ENCODE data around the gene SLC6A8. TPM values are rescaled to one million over a fixed set of nuclear protein-coding genes. Genes with fewer than 3 reads are reported as not detected.

The SLC6A8 gene
- total RNA-seq (2014; rRNA removed; shearing (Covaris generic)): 33.2 and 61.3 TPM in 2 replicates
- 44.9 and 48.7 TPM in 2 replicates for polyA plus RNA-seq (2015; cell fraction: cytosol; rRNA removed)
- 52.8 and 57.3 TPM in 2 replicates for polyA plus RNA-seq (2015; cell fraction: nucleus; rRNA removed)

DNA sequence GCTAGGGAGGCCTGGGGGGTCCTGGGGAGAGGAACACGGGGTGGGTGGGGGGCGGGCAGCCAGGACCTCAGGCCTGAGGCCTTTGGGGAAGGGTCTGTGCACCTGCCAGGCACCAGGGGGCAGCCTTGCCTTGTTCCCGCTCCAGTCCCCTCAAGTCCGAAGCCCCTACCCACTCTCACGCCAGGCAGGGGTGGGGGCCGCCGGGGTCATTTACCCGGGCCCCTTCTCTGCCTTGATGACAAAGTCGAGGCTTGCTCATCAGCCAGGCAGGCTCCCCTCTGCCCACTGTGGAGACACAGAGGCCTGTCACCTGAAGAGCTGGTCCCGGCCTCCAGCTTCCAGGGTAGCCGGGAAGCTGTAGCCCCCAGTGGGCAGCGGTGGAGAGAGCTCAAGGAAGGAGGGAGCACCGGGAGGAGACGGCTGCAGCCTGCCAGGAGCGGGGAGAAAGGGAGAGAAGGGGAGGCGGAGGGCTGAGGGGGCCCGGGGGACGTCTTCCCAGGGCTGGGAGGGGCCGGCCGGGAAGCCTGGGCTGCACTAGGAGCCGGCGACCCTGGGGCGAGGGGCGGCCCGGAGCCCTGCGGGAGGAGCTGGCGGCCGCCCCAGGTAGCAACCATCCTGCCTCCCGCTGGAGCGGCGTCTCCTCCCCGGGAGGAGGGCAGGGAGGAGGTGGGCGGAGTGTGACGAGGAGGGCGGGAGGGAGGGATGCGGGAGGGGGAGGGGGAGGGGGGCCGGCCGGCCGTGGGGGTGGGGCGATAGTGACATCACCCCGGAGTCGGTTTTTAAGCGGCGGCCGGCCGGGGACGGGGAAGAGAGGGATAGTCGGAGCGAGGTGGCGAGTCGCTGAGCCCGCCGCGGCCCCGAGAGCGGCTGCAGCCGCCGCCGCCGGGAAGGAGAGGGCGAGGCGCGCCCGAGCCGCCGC is at the start of gene SLC6A8:
Gene SLC6A8, plus strand, starts transcription at position 806 of the 919 bp plus-strand sequence. CDS start 649 bp downstream, outside the sequence.
- DNase-seq (ENCODE audit: low read depth): no peak

DNA sequence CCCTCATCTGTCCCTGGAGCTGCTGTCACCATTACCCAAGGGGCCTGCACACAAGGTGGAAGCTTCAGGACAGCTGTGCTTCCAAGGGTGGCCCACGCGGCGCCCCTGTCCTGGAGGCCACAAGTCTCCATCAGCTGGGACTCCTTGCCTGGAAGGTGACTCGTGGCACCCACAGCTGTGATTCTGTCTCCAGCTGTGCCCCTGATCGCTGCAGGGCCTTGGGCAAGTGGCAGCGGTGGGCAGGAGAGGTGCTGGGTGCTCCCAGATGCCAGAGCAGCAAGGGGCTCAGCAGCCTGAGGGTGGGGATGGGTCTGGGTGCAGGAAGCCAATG is 49.7 kb upstream of the SLC6A8 start:
- no peak for DNase-seq (ENCODE audit: low read depth)

DNA sequence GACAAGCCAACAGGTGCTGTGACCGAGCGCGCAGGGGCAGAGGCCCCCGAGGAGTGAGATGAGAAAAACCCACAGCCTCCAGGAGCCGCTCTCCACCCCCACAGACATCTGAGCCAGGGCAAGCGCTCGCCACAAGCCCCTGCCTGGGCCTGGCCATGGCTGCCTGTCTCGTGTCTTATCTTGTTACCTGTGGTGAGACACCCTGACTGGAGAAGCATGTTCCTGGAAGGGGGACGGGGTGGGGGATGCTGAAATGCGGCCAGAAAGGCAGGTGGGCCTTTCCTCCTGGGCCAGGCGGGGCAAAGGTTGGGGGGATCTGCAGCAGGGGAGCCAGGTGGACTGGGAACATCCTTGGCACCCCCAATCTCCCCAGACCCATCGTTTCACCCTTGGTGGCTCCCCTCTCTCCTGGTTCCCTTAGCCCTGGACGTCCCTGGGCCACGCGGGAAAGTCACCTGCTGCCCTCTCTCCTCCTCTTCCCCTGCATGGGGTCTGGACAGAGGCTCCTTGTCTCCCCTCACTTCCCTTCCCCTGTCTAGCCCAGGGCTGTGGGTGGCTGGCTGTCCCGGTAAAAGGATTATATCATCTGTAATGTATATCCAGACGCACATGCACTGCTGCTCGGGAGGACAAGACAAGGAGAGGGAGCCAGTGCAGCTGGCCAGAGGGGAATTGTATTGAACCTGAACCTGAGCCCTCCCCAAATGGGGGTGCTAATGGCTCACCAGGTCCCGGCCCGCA is 49.1 kb upstream of the SLC6A8 start:
- no peak for DNase-seq (ENCODE audit: low read depth)

DNA sequence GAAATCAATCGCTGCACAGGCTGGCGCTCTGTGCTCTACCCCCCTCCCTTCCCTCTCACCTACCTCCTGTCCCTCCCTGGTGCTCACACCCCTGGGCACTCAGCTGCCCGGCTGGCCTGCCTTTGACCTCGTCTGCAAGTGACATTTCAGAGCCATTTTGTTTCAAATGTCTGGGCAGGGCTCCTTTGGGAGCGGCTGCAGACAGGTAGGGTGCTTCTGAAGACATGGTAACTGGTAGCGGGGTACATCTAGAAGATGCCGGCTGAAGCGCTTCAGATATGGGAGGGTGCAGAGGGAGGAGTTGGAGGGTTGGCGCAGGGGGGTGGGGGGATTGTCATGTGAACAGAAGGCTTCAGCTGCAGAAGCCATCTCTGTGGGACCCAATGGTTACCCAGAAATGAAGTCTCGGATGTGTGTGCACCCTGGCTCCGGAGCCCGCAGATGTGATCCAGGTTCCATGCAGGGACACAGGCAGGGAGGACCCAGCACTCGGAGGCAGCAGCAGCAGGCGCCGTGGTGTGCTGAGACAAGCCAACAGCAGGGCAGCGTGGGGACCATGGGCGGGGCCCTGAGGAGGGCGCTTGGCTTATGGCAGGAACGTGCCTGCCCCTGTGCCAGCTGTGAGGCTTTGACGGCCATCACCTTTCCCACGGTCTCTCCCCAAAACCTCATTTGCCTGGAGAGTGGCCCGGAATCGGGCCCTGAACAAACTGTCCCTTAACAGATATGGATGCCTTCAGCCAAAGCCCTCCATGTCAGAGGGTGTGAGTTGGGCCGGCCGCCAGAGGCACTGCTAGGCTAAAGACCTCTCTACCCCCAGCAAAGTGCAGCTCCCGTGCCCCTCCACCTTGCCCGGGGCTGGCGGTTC is 48.3 kb upstream of the SLC6A8 start:
- no peak for DNase-seq (ENCODE audit: low read depth)

DNA sequence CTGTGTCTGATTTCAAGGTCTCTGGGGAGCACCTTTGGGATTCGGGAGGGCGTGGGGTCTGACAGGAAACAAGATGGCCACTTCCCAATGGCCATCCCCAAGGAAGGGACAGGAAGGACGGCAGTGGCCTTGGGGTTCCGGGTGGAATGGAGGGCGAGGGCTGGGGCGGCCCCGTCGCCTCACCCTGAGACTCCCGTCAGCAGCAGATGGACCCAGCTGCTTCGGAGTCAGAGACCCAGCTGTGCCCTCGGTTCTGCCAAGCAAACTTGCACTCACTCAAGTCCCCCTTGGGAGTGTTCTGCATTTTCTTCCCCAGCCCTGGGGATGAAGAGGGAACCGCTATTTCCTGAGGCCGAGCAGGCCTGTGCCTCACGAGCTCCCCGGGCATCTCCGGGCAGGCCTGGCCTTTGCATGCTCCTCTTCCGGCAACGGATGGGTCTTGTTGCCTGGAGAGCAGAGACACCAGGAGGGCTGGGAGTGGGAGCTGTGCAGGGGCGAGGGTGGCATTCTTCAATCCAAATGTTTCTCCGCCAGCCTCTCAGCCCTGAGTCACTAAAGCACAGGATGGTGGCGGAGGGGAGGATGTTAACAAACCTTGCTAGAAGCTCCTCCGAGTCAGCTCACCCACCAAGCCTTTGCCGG is 47.6 kb upstream of the SLC6A8 start:
- DNase-seq (ENCODE audit: low read depth): no peak

DNA sequence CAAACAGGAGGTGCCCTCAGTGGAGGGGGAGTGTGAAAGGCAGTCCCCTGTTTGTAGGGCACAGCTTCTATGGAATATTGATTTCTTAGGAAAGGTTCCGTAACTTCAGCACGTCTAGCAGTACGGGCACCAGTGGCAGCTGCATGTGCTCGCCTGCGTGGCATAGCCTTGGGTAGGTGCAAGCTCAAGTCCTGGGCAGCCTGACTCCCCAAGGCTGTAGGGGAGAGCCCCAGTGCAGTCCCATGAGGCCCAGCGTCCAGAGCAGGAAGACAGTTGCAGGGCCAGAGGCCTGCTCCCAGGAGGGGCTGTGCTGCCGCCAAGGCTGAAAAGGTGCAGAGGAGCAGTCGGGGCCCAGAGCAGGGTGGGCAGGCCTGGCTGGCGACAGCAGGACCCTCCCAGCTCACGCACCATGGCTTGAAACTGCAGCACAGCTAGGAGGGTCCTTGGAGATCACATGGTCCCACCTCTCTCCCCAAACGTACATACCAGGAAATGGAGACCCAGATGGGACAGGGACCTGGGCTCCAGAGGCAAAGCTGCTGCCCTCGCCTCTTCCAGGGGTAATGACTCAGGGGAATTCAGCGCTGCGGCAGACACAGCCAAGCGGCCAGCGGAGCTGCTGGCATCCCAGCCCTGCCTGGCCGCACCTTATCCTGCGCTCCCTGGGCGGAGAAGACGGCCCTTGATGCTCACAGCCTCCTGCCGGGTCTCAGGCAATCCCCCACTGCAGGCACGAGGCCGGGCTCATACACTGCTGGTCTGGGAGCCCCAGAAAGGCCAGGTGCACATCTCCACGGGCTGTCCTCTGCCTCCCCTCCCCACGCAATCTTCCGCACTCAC is 46.8 kb upstream of the SLC6A8 start:
- DNase-seq (ENCODE audit: low read depth): no peak

DNA sequence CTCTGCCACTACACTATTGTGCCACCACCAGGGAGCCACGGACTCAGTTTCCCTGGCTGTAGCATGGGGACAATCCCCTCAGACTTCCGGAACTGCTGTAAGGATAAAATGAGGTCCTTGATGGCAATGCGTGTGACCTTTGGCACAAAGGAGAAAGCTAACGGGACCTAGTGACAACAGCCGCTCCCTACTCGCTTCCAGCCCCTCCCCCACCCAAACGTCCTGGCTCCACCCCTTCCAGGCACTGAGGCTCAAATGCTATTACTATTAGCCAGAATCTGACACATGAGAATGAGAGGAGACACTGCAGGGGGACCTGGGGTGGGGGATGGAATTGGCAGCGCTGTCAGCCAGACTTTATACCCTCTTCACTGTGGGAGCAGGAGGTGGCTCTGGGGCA is 46.1 kb upstream of the SLC6A8 start:
- DNase-seq (ENCODE audit: low read depth): no peak

DNA sequence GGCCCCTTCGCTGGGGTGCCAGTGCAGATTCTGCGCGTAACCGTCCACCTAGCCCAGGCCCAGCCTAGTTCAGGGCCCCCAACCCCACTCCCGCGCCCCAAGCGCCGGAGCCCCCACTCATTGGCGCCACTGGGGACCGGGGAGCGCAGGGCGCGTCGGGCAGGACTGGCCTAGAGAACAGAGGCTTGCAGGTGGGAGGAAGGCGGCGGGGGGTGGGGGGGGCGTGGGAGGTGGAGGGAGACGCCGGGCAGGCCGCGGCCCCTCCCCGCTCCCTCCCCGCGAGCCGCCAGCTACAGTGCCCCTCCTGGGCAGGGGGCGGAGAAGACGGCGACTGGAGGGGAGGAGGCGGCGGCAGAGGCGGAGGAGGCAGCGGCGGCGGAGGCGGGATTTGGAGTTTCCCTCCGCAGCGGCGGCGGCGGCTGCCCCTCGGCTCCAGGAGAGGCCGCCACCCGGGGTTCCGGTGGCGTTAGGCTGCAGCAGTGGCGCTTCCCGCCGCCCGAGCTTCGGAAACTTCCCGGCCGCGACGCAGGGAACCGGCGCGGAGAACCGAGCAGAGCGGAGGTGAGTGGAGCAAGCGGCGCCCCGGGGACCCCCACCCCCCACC is 45.6 kb upstream of the SLC6A8 start:
- DNase-seq (ENCODE audit: low read depth): no peak

DNA sequence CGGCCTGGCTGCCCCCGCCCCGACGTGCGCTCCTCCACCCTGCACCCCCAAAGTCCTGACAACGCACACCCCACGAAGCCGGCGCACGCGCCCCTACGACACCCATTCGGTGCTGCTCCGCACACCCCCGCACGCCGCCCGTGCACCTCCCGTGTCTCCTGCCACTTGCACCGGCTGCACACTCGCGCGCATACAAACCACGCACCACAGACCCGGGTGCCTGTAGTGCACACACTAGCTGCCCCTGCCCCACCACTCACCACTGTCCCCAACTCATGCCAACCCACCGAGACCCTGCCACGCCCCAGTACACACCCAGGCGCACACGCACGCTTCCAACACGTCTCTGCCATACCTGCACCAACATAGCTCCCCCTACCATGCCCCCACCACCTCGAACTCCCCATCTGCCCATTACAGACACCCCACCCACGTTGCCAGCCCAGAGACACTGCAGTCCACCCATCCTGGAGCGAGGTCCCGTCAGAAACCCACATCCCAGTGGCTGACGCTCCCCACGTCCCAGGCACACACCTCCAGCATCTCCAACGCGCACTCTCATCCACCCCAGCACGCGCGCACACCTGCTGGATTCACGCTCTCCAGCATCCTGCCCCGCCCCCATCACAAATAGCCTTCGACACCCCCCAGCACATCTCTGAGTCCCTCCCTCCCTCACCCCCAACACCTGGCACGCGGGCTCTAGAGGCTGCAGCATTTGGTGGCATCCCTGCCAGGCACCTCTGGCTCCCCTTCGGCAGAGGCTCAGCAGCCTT is 44.9 kb upstream of the SLC6A8 start:
- no peak for DNase-seq (ENCODE audit: low read depth)

DNA sequence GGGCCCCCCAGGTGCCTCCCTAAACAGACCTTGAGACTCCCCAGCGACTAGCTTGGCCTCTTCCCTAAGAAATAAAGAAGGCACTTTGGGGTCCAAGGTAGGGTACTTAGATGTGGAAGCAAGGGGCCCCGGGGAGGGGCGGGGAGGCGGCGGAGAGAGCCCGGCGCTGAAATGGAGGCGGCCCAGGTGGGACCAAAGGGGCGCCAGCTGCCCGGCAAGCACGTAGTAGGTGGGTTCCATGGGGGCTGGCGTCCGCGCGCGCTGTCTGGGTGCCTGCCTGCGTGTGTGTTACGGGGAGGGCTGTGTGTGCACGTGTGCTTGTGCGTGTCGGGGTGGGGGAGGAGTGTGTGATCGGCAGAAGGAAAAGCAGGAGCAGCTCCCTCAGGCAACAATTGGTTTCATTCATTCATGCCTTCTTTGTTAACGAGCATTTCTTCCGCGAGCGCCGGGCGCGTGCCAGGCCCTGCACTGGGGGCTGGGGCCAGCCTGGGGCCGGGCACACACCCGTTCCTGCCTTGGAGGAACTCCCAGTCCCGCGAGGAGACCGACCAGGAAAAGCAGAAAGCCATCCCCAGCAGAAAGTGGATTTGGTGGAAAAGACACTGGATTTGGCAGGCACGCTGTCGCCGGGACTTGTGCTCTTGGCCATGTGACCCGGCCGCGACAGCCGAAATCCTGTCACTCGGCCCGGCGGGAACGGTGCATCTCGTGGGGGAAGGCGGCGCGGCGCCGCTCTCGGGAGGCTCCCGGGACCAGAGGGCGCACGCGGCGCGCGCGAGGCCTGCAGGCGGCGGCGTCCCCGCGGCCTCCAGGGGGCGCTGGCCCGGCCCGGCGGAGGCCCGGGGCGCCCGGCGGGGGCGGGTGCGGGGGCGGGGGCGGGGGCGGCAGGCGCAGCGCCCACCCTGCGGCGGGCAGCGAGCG is 44.0 kb upstream of the SLC6A8 start:
- DNase-seq (ENCODE audit: low read depth): no peak

DNA sequence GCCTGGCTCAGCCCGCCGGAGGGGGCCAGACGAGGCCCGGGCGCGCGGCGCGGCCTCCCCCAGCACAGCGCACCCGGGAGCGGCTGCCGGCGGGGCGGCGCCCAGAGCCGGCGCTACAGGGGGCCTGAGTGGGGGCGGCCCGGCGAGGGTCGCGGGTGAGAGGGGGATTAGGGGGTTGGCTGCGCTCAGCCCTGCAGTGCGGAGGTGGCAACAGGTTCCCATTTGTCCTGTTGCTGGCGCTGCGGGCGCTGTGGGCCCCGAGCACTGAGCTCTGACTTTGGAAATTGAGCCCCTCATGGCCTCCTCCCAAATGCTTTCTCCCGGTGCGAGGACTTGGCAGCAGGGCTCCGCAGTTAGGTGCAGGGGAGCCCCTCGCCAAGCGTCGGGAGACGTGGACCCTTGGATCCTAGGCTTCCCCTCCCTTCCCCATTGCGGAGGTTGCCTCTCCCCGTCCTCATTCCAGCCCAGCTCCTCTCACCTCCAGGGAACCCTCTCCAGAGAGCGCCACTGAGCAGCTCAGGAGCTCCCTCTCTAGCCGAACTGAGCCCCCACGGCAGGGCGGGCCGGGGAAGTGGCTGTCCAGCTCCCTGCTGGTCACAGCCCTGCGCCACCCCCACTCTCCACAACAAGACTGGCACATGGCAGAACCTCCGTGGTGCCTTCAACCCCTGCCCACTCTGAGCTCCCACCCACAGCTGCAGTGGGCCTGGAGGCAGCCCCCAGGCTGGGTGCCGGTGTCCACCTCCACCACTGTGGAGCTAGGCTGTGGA is 43.2 kb upstream of the SLC6A8 start:
- DNase-seq (ENCODE audit: low read depth): no peak

DNA sequence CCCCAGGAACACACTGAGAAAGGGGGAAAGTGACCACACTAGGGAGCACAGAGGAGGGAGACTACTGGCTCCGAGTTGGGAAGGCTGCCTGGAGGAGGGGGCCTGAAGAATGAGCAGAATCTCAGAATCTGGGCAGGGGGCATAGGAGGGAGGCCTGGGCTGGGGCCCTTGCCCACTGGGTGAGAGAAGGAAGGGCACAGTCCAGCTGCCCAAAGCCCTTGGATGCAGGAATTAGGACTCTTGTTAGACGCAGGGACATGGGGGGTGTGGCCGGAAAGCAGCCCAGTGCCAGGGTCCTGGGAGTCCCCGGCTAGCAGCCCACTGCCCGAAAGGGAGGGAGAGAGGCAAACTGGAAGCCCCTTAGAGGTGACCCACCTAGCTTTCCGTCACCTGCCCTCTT is 42.6 kb upstream of the SLC6A8 start:
- DNase-seq (ENCODE audit: low read depth): no peak

DNA sequence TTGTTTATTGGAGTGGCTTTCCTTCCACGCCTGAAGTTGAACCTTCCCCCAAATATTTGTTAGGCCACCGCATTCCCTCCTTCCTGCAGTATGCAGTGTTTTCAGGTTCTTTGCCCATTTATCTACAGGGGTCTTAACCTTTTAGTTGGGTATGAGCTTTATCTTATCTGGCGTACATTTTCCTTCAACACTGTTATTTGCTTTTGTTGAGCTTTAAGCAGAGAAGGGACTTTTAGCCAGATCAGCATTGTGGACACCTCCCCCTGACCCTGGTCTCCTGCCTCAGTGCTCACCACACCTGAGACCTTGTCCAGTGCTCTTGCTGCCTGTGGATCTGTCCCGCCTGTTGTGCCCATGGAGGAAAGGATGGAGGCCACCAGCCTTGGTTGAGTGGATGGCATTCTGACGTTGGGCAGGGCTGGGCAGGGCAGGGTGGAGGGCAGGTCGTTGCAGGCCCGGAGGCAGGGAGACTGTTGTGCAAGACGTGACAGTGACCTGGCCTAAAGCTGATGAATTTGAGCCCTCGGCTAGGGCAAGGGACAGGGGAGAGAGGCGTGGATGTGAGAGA is 41.7 kb upstream of the SLC6A8 start:
- DNase-seq (ENCODE audit: low read depth): no peak

DNA sequence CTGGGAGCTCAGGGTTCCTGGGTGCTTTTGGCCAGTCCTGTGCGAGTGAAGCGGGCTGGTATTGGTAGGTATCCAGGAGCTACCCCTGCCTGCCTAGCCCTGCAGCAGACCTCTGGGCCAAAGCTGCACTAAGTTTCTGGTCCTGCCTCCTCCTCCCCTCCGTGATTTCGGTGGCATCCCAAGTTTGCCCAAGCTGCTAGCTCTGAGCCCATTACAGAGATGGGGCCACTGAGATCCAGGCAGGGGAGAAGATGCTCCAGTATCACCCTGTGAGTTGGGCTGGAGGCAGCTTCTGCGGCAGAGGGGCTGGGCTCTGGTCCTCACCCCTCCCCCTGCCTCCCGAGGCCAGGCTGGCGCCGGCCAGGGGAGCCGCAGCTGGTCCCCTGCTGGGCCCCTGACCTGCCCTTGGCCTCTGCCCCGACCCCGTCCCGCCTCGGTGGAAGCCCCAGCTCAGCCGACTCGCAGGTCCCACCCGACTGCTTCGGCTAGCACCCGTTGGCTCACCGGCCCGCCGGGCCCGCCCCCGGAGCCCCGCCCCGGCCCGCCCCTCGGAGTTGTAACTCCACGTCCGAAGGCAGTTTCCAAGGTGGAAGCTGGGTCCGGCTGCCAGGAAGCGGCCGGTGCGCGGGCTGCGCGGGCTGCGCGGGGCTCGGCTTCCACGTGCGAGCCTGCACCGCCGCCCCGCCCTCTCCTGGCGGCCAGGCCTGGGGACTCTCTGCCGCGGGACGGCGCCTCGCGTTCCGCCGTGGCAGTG is 40.9 kb upstream of the SLC6A8 start, which contains the start of gene DUSP9:
Gene DUSP9, plus strand, starts transcription at position 584 of the 754 bp plus-strand sequence. CDS start 751 bp downstream, outside the sequence.
- DNase-seq (ENCODE audit: low read depth): no peak
